Measurements from ENCODE around the gene AP1M1. TPM values are rescaled to one million over a fixed set of nuclear protein-coding genes. Genes with fewer than 3 reads are reported as not detected.

Gene AP1M1
- total RNA-seq, 1 experiment from 2014 or later: 30.3 TPM

- Histone ChIP-seq H3K4me1 (ENCODE audit: insufficient read depth, low read length) (no peaks in the 10 kb centered on the region), H3K9me3 (ENCODE audit: control insufficient read depth, low read depth, low read length) (no peaks in the 10 kb centered on the region), H4K20me1 (ENCODE audit: control insufficient read depth, insufficient read depth, insufficient read length) (no peaks in the 10 kb centered on the region), H3T11ph (ENCODE audit: low read length) (no peak overlapping the region), H2AK5ac (ENCODE audit: insufficient read length, low read length) (no peak overlapping the region), H3K9ac (ENCODE audit: extremely low read depth, insufficient read length, low read length) (no peak overlapping the region), H2BK15ac (ENCODE audit: low read depth, low read length) (no peak overlapping the region), H3K23ac (ENCODE audit: insufficient read length, low read depth, low read length) (no peak overlapping the region), H3K56ac (ENCODE audit: insufficient read length, low read depth, low read length) (no peak overlapping the region), H4K91ac (ENCODE audit: insufficient read length, low read depth, low read length) (no peak overlapping the region), H2BK5ac (ENCODE audit: insufficient read length, low read length) (no peak overlapping the region), H3K4ac (ENCODE audit: low read depth, low read length) (no peak overlapping the region), H3K14ac (ENCODE audit: insufficient read depth, low read length) (no peak overlapping the region), H3K79me1 (ENCODE audit: insufficient read depth, low read depth, low read length, poor library complexity, severe bottlenecking) (no peaks in the 10 kb centered on the region), H4K5ac (ENCODE audit: insufficient read length, low read depth, low read length) (no peak overlapping the region), H2BK120ac (ENCODE audit: low read depth, low read length, poor library complexity, severe bottlenecking) (no peak overlapping the region), H4K8ac (replicated peaks; ENCODE audit: insufficient read length, low read depth, low read length) (no peak overlapping the region), H3K23me2 (ENCODE audit: insufficient read length, low read depth, low read length, poor library complexity, severe bottlenecking) (no peaks in the 10 kb centered on the region), H3K79me2 (ENCODE audit: insufficient read depth, low read length) (no peaks in the 10 kb centered on the region), H3K4me2 (ENCODE audit: insufficient read depth, insufficient read length, low read length) (no peak overlapping the region), H2BK12ac (ENCODE audit: insufficient read length, low read depth, low read length) (no peak overlapping the region), H2BK20ac (ENCODE audit: low read depth, low read length, poor library complexity, severe bottlenecking) (no peak overlapping the region), H3K18ac (ENCODE audit: insufficient read length, low read depth, low read length) (no peak overlapping the region), H3K27me3 (ENCODE audit: insufficient read depth, low read length) (no peaks in the 10 kb centered on the region), H2AFZ (ENCODE audit: low read length) (no peak overlapping the region), H3K27ac (ENCODE audit: insufficient read length, low read depth, low read length) (no peak overlapping the region)
- no peak for TF ChIP-seq CTCF (conservative IDR thresholded peaks at IDR 0.05)
- Mint-ChIP-seq H3K9me3 (peaks cover 0 to 2% of the 10 kb centered on the region in 2 experiments; a peak in 1 of 5 replicates), H3K27me3 (ENCODE audit: low read depth) (peaks cover 2% of the 10 kb centered on the region; the same call in 1 of the 2 replicates), H3K36me3 (ENCODE audit: insufficient read depth in 1 of 3, low read depth in 3 of 3) (no peaks in the 10 kb centered on the region), H3K27ac (no peak overlapping the region), H3K4me1 (peaks cover 0 to 7% of the 10 kb centered on the region in 2 experiments; a peak in 2 of 4 replicates), H3K4me3 (no peak overlapping the region)
- WGBS (ENCODE audit: extremely low coverage, insufficient read length, low lambda C conversion rate): no CpG with 5 or more reads among the region's 8 CpGs
- no peak for DNase-seq
These were observed 59.8 kb downstream of the AP1M1 start for GRCh38 chr19:16257509-16258002.

Data from H9 (cell line).